NCI-H128 (cell line): ENCODE results near the gene CEP63.

Experiments used
- DNase-seq: peaks from one replicate; lab custom pipeline; 2025; ENCODE audit not compliant: unreplicated experiment; lab: John Stamatoyannopoulos, UW

CEP63 gene

GRCh38 chr3:134622806-134623365 is 137.0 kb downstream of the CEP63 start:
- no peak for DNase-seq

DNA sequence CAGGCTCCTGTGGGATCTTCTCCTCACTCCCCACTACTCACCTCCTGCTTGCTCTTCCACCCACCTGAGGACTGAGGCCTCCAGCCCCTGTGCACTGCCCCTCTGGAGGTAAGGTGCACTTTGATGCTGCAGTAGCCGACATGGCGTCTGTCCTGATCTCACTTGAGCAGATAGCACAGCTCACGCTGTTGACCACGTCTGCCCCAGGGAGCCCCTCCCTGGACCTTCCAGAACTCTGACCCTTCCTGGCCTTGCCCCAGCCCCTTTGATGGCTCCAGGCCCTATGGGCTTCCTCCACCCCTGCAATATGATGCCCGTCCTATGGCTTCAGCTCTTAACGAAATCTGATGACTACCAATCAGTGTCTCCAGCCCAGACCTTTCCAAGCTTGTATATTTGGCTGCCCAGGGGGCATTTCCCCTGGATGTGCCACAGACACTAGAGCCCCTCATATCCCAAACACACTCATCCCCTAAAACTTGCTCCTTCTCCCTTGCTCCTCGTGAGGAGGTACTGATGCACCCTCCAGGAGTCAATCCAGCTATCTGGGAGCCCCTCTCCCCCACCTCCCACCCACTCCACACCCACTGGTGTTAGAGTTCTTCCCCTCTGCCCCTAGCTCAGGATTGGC is 137.9 kb downstream of the CEP63 start:
- DNase-seq: no peak
